Measurements from ENCODE around the gene MLF2. TPM values are rescaled to one million over a fixed set of nuclear protein-coding genes. Genes with fewer than 3 reads are reported as not detected.
"Not testable (repeated sequence)": the region's sequence is repeated elsewhere in the genome, so short reads cannot be mapped to it uniquely, and the experiment has no call there.

Gene MLF2
- polyA plus RNA-seq, 3 donors = 78.2 to 196 (median 188) TPM

DNA sequence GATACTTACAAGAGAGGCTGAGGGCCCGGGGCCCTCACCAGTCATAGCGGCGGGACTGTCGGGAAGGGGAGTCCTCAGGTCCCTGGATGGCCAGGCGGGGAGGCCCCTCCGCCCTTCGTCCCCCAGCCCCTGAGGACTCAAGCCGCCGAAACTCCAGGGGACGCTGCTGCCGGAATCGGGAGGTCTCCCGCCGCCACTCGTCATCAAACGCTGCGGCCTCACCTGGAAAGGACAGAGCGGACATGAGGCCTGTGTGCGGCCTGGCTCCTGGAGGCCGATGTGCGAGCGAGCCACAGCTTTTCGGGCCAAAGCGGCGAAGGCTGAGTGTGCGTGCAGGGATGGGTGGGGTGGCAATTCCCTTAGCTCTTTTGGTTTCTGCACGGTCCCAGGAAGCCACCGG lies 4.2 kb downstream of the MLF2 start:
- 94 to 96% (median 96%) methylated on average over 28 of the region's 28 CpGs for WGBS, 3 donors
- H3K27ac ChIP-seq (ENCODE audit: low read depth, low read length) = no peak overlapping the region

DNA sequence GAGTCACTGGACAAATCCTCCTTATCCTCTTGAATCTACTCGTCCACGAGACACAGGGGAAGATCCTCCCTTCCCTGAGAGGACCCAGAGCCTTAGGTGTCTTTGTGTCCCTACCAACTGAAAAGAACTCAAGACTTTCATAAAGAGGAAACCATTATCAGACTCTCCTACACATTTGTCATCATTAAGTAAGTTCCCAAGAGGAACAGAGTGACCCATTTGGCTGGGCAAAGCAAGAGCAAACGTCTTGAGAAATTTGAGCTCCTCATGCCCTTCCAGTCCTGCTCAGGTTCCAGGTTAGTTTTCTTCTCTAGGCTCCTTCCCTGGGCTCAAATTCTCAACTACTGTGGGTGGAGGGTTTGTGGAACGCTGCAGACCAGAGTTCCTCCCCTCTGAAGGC lies 5.7 kb downstream of the MLF2 start:
- 66 to 73% (median 69%) methylated on average over 4 of the region's 4 CpGs for WGBS, 3 donors
- no peak overlapping the region for H3K27ac ChIP-seq (ENCODE audit: low read depth, low read length)

DNA sequence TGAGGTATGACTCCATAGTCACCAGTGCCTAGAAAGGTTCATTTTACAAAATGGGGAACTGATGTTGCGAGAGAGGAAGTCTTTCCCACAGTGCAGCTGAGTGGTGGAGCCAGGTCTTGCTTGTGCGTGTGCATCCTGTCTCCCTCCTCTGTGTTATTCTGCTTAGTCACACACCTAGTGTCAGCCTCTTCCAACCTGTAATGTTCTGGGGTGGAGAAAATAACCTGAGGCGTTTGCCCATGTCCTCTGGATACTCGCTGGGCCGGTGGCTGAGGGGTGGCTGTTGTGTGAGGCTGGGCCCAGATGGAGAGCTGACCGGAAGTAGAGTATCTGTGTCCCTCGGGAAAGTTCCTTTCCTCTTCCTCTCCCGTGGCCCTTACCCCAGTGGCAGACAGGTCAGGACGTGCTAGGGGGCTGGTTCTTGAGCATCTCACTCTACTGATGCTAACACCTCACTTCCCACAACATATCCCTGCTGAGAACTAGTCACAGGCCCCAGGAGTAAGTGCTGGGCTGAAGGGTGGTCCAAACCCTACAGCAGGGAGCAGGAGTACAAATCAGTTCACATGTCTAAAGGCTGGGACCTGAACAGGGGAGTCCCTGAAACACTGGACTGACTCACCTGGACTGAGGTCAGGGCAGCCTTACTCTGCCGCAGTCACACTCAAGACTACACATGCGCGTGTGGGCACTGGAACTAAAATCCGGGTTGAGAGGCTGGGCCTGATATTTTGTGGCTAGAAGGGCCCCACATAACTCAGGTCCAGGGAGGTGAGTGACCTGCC lies 7.0 kb downstream of the MLF2 start:
- H3K27ac ChIP-seq (ENCODE audit: low read depth, low read length) = no peak overlapping the region
- 44 to 75% (median 44%) methylated on average over 13 of the region's 13 CpGs for WGBS, 3 donors

DNA sequence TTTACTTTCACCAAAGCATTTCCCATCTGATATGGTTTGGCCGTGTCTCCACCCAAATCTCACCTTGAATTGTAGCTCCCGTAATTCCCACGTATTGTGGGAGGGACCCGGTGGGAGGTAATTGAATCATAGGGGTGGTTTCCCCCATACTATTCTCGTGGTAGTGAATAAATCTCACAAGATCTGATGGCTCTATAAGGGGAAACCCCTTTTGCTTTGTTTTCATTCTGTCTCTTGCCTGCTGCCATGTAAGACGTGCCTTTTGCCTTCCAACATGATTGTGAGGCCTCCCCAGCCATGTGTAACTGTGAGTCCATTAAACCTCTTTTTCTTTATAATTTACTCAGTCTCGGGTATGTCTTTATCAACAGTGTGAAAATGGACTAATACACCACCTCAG lies 9.6 kb downstream of the MLF2 start:
- not testable (repeated sequence) for H3K27ac ChIP-seq (ENCODE audit: low read depth, low read length)
- WGBS, 3 donors = 41 to 74% (median 74%) methylated on average over 7 of the region's 7 CpGs

DNA sequence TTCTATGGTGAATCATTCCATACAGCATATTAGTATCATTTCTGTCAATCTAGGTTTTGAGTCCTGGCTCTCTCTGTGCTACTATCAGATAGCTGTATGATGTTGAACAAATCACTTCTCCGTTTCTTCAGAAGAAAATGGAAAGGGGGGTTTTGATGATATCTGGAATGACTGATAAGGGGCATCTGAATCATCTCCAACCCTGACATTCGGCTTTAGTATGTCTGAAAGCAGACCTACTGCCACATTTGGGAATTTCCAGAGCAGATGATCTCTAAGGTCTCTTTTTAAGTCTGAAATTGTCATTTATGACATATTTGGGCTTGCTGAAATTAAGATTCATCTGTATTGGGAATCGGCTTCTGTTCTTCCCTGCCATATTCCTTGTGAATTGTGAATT lies 10.1 kb downstream of the MLF2 start:
- H3K27ac ChIP-seq (ENCODE audit: low read depth, low read length) = no peak overlapping the region
- WGBS, 3 donors = 81 to 86% (median 81%) methylated on average over 3 of the region's 3 CpGs

DNA sequence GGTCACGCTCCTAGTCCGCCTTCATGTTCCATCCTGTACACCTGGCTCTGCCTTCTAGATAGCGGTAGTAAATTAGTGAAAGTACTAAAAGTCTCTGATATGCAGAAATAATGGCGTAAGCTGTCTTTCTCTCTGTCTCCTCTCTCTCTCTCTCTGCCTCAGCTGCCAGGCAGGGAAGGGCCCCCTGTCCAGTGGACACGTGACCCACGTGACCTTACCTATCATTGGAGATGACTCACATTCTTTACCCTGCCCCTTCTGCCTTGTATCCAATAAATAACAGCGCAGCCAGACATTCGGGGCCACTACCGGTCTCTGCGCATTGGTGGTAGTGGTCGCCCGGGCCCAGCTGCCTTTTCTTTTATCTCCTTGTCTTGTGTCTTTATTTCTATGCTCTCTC lies 10.9 kb downstream of the MLF2 start:
- WGBS, 3 donors = 68 to 84% (median 78%) methylated on average over 9 to 12 of the region's 12 CpGs

DNA sequence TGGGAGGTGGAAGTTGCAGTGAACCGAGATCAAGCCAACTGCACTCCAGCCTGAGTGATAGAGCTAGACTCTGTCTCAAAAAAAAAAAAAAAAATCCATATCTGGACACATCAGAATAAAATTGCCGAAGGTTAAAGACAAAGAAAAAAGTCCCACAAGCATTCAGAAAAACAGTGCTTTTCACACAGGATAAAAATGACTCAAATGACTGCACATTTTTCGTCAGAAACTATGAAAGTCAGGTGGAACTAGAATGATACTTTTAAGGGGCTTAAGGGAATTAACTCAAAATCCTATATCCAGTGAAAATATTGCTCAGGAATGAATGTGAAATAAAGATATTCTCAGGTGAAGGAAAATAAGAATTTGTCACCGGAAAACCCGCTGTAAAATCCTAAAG lies 16.2 kb downstream of the MLF2 start:
- no peak overlapping the region for H3K27ac ChIP-seq (ENCODE audit: low read depth, low read length)
- WGBS, 3 donors = 94 to 97% (median 95%) methylated on average over 5 of the region's 5 CpGs

More for the DNA sequence above, 10.9 kb downstream of the MLF2 start:
- H3K27ac ChIP-seq (ENCODE audit: low read depth, low read length) = not testable (repeated sequence)

DNA sequence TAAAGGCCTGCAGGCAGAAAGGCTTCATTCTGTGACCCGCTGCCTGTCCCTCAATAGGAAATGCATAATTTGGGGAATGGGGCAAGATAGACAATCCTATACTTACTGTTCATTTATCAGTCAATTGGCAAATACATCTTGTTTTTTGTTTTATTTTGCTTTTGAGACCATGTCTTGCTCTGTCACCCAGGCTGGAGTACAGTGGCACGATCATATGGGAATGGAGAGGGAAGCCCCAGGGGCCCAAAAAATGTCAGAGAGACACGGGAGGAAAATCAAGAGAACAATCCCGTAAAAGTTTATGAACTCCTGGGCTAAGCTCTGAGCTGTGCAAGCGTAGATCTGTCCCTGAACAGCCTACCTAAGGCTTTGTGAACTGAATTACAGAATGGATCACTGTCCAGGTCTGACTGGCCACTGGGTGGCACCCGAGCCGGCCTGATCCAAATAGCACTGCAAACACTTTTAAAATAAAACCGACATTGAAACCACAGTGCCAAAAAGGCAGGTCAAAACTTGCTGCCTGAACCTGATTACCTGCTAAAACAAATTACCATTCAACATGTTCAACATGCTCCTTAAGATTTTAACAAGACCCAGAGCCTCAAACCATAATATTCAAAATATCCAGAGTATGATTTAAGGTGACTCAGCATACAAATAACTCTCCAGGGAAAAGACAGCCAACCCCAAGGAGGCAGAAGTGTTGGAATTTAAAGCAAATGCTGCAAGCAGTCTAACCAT lies 17.3 kb downstream of the MLF2 start:
- no peak overlapping the region for H3K27ac ChIP-seq (ENCODE audit: low read depth, low read length)
- WGBS, 3 donors = 36 to 43% (median 36%) methylated on average over 8 of the region's 8 CpGs

DNA sequence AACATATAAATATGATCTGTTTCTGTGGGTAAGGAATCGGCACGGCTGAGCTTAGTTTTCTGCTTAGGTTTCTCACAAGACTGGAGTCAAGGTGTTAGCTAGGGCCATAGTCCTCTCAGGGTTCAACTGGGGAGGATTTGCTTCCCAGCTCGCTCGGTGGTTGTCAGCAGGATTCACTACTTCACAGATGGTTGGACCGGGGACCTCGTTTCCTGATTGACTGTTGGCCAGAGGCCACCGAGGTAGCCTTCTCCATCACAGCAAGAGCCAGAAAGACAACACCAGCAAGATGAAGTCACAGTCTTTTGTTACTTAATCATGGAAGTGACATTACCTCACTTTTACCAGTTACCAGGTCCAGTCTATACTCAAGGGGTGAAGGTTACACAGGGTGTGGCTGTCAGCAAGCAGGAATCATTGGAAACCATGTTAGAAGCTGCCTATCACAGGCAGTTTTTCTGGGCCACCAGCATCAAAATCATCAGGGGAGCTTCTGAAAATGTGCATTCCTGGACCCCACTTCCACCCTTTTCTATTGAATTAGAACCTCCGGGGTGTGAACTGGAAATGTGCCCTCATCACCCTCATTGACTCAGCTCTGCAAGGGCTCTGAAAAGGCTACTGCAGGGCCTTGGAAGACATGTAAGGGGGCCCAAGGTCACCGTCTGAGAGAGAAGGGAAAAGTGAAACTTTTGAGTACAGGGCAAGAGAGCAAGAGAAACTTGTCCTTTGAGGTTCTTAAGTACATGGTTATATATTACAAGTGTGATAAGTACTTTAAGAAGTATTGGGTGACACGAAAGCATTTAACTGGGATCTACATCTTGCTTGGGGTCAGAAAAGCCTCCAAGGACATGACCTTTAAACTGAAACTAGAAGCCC lies 18.2 kb downstream of the MLF2 start:
- 66 to 78% (median 71%) methylated on average over 10 of the region's 10 CpGs for WGBS, 3 donors
- H3K27ac ChIP-seq (ENCODE audit: low read depth, low read length) = no peak overlapping the region

DNA sequence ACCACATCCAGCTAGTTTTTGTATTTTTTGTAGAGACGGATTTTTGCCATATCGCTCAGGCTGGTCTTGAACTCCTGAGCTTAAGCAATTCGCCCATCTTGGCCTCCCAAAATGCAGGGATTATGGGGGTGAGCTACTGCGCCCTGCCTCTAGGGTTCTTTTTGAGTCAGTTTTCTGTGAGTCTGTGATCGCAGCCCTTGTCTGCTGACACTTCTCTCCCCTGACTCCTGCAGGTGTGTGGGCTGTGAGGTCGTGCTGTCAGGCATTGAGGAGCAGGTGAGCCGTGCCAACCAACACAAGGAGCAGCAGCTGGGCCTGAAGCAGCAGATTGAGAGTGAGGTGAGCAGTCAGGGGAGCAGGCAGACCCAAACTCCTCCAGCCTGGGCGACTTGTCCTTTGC lies 22.8 kb downstream of the MLF2 start:
- no peak overlapping the region for H3K27ac ChIP-seq (ENCODE audit: low read depth, low read length)
- 90 to 95% (median 93%) methylated on average over 8 of the region's 8 CpGs for WGBS, 3 donors

DNA sequence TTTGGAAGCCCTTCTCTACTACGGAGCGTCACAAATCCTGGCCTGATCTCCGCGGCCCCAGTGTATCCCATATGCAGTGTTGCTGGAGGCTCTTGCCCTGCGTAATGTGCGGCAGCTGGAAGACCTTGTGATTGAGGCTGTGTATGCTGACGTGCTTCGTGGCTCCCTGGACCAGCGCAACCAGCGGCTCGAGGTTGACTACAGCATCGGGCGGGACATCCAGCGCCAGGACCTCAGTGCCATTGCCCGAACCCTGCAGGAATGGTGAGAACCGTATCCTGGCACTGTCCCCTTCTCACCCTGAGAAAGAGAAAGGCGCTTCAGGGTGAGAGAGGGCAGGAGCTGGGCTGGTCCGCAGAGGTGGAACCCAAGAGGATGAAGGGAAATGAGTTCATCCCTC lies 23.8 kb downstream of the MLF2 start:
- WGBS, 3 donors = 93 to 94% (median 94%) methylated on average over 18 of the region's 18 CpGs

DNA sequence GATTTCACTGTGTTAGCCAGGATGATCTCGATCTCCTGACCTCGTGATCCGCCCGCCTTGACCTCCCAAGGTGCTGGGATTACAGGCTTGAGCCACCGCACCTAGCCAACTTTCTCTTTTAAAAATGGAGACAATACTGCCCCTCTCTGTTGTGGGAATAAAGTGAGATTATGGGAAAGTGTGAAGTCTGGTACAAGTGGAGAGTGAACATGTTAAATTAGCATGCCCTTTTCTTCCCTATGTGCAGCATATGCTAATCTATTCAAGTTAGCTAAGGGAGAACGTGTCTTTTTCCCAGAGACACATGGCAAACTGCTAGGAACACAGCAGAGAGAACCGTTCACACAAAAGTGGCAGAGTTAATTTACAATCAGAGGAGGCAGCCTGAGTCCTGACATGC lies 27.6 kb downstream of the MLF2 start:
- 93 to 94% (median 93%) methylated on average over 7 of the region's 7 CpGs for WGBS, 3 donors
- no peak overlapping the region for H3K27ac ChIP-seq (ENCODE audit: low read depth, low read length)

More for the DNA sequence above, 23.8 kb downstream of the MLF2 start:
- H3K27ac ChIP-seq (ENCODE audit: low read depth, low read length) = no peak overlapping the region

DNA sequence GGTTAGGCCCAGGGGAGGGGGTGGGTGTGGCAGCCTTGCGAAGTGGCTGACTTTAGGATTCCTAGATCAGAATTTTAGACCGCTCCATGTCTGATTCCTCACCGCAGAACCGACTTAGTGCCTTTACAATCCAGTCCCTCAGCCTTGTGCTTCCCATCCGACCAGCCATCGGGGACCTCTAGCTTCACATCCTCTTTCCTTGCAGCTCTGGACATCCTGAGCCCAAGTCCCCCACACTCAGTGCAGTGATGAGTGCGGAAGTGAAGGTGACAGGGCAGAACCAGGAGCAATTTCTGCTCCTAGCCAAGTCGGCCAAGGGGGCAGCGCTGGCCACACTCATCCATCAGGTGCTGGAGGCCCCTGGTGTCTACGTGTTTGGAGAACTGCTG lies 28.5 kb downstream of the MLF2 start:
- H3K27ac ChIP-seq (ENCODE audit: low read depth, low read length) = no peak overlapping the region
- 5 to 18% (median 10%) methylated on average over 10 of the region's 10 CpGs for WGBS, 3 donors

DNA sequence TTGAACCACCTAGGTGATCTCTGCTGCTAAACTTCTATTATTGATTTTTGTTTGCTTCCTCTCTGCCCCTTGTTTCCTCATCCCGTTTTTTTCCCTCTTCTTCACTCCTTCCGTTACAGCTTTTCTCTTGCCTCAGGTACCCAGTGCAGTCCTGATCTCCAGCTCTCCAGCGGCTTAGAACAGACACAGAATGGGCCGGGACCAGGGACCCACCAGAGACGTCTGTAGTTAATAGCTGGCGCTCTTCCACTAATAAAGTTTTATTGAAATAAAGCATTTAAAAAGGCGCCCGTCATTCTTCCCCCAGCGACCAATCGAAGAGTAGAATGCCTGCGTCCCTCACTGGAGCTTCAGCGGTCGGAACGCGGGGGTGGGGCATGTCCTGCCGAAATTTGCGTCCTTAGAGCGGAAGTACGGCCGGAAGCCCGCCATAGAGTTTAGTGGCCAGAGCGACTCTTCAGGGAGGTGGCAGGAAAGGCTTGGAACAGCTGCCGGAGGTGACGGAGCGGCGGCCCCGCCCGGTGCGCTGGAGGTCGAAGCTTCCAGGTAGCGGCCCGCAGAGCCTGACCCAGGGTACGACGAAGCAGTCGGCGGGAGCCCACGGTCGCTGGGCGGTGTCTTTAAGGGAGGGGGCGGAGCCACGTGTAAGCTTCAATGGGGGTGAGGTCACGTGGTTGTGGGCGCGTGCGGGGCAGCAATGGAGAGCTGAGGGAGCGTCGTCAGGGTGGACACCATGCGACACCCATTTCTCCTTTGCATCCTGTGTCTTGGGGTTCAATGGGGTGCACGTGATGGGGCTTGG lies 29.1 kb downstream of the MLF2 start, which contains the start of gene COPS7A:
Gene COPS7A, plus strand, starts transcription at position 440 of the 802 bp plus-strand sequence. CDS start 611 bp downstream, outside the sequence.
- 0 to 1% (median 0%) methylated on average over 49 of the region's 49 CpGs for WGBS, 3 donors
- peak within 1 kb of the TSS; percentile 45 for H3K27ac ChIP-seq (ENCODE audit: low read depth, low read length)

DNA sequence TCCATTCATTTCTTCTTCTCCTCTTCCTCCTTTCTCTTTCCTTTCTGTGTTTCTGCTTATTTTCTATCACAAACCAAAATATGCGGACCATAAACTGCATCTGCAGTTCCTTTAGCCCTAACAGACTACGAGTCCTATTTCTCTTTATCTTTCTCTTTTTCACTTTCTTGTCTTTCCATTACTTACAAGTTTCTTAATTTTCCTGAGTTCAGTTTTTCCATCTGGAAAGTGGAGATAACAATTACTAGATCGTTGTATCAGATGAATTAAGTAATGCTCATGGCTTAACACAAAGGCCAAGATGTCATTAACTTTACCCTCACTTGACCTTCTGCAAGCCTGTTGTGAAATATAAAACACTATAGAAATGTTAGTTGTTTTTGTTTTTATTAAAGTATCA lies 30.1 kb downstream of the MLF2 start:
- H3K27ac ChIP-seq (ENCODE audit: low read depth, low read length) = no peak overlapping the region
- WGBS, 3 donors = 74 to 82% (median 77%) methylated on average over 3 of the region's 3 CpGs

DNA sequence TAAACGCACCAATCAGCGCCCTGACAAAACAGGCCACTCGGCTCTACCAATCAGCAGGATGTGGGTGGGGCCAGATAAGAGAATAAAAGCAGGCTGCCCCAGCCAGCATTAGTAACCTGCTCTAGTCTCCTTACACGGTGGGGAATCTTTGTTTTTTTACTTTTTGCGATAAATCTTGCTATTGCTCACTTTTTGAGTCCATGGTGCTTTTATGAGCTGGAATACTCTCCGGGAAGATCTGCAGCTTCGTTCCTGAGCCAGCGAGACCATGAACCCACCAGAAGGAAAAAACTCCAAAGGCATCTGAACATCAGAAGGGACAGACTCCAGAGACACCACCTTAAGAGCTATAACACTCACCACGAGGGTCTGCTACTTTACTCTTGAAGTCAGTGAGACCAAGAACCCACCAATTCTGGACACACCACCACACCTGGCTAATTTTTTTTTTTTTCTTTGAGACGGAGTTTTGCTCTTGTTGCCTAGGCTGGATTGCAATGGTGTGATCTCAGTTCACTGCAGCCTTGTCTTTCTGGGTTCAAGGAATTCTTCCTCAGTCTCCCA lies 36.0 kb downstream of the MLF2 start:
- no peak overlapping the region for H3K27ac ChIP-seq (ENCODE audit: low read depth, low read length)
- 75 to 90% (median 79%) methylated on average over 8 of the region's 10 CpGs for WGBS, 3 donors

DNA sequence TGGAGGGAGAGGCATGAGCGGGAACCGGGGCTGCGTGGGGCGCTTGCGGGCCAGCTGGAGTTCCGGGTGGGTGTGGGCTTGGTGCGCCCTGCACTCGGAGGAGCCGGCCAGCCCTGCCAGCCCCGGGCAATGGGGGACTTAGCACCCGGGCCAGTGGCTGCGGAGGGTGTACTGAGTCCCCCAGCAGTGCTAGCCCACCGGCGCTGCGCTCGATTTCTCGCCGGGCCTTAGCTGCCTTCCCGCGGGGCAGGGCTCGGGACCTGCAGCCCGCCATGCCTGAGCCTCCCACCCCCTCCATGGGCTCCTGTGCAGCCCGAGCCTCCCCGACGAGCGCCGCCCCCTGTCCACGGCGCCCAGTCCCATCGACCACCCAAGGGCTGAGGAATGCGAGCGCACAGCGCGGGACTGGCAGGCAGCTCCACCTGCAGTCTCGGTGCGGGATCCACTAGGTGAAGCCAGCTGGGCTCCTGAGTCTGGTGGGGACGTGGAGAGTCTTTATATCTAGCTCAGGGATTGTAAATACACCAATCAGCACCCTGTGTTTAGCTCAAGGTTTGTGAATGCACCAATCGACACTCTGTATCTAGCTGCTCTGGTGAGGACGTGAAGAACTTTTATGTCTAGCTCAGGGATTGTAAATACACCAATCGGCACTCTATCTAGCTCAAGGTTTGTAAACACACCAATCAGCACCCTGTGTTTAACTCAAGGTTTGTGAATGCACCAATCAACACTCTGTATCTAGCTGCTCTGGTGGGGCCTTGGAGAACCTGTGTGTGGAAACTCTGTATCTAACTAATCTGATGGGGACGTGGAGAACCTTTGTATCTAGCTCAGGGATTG lies 36.7 kb downstream of the MLF2 start:
- H3K27ac ChIP-seq (ENCODE audit: low read depth, low read length) = not testable (repeated sequence)
- WGBS, 3 donors = 75 to 90% (median 85%) methylated on average over 15 to 21 of the region's 41 CpGs
